HK-2 (cell line): ENCODE data around the gene OSBPL10.
"Not testable (repeated sequence)": the region's sequence is repeated elsewhere in the genome, so short reads cannot be mapped to it uniquely, and the experiment has no call there.

Experiments used
- DNase-seq: peaks from one replicate; pipeline ENCODE4 v3.0.0-alpha.2; 2018; ENCODE audit not compliant: unreplicated experiment

Gene OSBPL10

GRCh38 chr3:31704591-31705179 is 276.4 kb downstream of the OSBPL10 start:
- peak; percentile 33 for DNase-seq

- DNase-seq = no peak
Measured at GRCh38 chr3:31704156-31704555, 276.9 kb downstream of the OSBPL10 start.

- no peak for DNase-seq
Measured at GRCh38 chr3:31701286-31701685, 279.8 kb downstream of the OSBPL10 start.

- peak; percentile 27 for DNase-seq
Measured at GRCh38 chr3:31699309-31699953, 281.6 kb downstream of the OSBPL10 start.

GRCh38 chr3:31696815-31697548 is 284.1 kb downstream of the OSBPL10 start:
- DNase-seq = no peak

DNA sequence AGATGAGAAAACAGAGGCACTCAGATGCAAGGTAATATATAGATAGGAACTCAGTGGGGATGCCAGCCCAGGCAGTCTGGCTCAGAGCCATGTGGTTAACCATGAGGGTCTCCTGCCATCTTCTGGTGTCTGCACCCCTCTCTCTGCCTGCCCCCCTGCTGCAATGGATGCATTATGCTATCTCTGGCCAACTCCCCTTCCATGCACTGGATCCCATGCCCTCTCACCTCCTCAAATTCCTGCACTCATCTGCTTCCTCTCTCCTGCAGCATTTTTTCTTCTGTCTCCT is 285.1 kb downstream of the OSBPL10 start:
- DNase-seq = no peak

DNA sequence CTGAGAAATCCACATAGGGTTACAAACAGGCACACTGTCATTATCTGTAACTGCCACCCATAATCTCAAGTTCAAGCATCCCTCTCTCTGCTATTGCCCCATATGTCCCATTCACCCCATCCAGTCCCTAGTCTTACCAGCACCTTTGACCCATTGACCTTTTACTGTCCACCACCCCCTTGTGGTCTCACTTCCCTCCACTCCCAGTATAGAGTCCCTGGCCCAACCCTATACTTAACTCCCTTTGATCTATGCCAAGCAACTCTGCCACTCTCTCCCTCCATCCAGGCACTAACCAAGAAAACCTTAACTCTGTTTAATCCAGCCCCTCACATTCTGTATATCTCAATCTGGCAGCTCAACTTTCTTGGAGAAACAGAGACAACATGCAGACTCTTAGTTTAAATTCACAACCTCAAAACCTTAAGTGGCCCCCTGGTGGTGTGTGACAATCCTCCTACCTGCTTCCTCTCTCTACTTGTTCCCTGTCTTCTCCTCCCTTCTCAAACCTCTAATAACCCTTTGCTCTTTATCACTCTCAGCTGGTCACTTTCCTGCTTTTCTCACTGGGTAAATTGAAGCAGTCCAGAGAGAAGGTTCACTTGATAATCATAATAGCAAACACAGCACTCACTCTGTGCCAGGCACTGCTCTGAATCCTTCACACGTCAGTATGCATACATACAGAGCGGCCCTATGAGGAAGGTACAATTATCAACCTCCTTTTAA is 285.6 kb downstream of the OSBPL10 start:
- DNase-seq = no peak

DNA sequence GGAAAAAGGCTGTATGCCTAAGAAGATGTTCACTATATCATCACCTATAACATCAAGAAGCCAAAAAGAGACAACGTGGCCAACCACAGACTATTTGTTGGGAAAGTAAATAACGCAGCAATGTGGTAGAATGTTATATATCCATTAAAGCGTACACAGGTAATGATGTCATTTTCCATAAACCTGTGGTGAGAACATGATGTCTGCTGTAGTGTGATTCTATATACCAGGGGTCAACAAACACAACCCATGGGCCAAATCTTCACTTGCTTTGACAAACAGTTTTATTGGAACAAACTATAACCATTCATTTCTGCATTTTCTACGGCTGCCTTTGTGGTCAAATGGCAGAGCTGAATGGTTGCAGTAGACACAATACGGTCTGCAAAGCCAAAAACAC is 287.7 kb downstream of the OSBPL10 start:
- DNase-seq = no peak

GRCh38 chr3:31692751-31693150 is 288.3 kb downstream of the OSBPL10 start:
- no peak for DNase-seq

- no peak for DNase-seq
Measured at GRCh38 chr3:31690771-31691170, 290.3 kb downstream of the OSBPL10 start.

DNA sequence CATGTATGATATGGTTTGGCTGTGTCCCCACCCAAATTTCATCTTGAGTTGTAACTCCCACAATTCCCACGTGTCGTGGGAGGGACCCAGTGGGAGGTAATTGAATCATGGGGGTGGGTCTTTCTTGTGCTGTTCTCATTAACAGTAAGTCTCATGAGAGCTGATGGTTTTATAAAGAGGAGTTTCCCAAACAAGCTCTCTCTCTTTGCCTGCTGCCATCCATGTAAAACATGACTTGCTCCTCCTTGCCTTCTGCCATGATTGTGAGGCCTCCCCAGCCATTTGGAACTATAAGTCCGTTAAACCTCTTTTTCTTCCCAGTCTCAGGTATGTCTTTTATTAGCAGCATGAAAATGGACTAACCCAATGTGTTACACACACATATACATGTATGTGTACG is 291.5 kb downstream of the OSBPL10 start:
- not testable (repeated sequence) for DNase-seq

GRCh38 chr3:31688984-31689383 is 292.1 kb downstream of the OSBPL10 start:
- DNase-seq = no peak

DNA sequence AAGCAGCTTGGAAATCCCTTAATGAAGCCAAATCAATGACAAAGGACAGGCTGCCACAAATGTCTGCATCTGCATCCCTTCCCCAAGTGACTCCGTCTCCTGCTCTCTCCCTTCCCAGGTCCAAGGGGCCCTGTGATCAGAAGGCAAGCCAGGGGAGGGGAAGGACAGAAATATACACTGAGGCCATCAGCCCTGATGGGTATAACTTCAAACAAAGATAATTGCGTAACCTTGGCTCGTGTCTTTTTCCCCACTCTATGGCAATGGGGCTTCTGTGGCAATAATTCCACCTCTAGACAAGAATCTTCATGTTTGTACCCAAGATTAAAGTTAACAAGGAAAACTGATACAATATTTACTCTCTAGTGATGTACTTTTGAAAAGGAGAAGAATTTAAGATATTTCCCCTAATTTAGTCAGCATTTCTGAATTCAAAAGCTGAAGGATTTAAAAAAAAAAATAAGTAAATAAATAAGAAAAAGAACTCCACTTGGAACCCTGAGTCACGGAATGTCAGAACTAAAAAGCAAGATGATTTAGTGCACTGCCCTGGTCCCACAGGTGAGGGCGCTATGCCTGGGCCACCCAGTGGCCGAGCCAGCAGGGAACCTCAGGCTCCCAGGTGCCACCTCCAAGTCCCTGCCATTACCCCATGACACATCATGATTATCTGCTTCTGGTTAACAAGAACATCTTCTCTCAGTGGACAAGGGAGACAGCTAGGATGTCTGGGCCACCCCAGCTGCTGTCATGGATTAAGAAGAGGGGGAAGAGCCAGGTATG is 293.9 kb downstream of the OSBPL10 start:
- no peak for DNase-seq

GRCh38 chr3:31680072-31680870 is 300.8 kb downstream of the OSBPL10 start:
- DNase-seq = no peak

DNA sequence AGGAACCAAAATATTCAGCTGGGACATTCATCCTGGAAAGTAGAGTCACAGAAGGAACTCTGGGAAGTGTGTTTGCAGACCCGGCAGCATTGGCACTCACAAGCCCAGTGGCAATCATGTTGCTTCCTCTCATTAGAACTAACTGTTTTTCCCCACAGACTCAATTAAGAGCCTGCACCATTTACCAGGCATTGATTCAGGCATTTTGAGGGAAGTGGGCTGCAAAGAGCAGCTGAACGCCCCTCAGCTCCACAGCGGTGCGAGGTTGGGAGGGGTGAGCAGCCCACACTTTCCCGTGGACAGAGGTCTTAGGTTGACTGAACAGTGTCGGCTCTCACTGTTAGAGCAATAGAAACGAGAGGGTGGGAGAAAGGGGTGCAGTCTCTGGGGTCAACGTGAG is 304.5 kb downstream of the OSBPL10 start:
- DNase-seq = no peak

- DNase-seq = no peak
Measured at GRCh38 chr3:31673950-31674349, 307.1 kb downstream of the OSBPL10 start.

DNA sequence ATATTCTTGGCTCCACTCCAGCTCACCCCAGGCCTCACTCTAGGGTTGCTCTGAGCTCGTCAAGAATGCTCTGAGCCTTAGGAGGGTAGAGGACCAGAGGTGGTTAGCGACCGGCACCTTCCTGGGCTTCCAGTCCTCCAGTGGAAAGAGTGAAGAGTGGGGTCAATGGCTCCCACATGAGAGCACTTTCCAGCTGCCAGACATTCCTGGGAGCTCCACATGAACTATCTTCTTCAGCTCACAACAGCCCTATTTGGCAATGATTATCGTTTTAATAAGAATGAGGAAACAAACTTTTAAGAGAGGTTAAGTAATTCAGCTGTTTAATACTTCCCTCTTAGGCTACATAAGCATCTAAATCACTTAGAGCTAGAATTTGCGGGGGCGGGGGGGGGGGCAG is 309.1 kb downstream of the OSBPL10 start:
- DNase-seq = no peak

DNA sequence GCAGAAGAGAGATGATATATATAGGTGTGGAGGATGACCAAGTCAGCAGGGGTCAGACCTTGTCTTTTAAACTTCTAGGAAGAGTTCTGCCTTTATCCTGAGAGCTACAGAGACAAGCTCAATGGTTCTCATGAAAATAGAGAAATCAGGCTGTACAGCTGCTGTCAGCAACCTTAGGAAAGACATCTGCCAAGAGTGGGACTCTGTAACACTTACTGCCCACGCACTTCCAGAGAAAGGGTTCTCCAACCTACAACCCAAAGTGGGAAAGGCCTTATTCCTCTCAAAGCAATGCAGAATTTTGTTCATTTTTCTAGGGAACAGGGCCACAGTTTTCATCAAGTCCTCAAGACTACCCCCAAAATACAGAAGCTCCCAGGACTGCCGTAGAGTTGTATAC is 309.6 kb downstream of the OSBPL10 start:
- DNase-seq = no peak

- DNase-seq = no peak
Measured at GRCh38 chr3:31670722-31671121, 310.3 kb downstream of the OSBPL10 start.

DNA sequence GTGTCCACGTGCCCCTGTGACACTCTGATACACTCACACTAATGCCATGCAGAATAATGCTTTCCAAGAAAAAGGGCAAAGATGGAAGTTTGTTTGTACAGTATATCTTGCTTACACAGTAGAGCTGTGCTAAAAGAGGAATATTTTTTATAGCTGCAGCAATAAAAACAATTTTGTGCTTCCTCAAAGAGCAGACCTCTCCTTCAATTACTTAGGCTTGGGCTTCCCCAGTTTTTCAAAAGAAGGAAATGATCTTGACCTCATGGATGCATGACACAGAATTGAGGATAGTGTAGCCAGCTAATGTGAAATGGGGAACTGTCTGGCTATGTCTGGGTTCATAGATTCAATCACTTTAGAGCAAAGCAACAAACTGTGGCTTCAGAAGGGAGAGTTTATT is 310.9 kb downstream of the OSBPL10 start:
- DNase-seq = no peak

- no peak for DNase-seq
Measured at GRCh38 chr3:31668242-31668641, 312.8 kb downstream of the OSBPL10 start.
